OCI-LY1 (cell line): ENCODE data around the gene STAC.

Source experiments
- EZH2 ChIP-seq: fragments of 200-600 bp; sonication (generic), shearing (Covaris generic); IDR thresholded peaks from 2 replicates; pipeline ENCODE4 v1.8.0; 2017; ENCODE audit warnings: borderline replicate concordance, mixed run types, mild to moderate bottlenecking, antibody characterized with exemption, low read length, moderate library complexity, mixed read lengths
- TF ChIP-seq, protein P1 (sequence below): fragments of 200-600 bp; sonication (generic), shearing (Covaris generic); IDR thresholded peaks from 2 replicates; pipeline ENCODE4 v1.5.1; 2017; ENCODE audit warnings: mild to moderate bottlenecking, antibody characterized with exemption, low read length, moderate library complexity, mixed read lengths

DNA sequence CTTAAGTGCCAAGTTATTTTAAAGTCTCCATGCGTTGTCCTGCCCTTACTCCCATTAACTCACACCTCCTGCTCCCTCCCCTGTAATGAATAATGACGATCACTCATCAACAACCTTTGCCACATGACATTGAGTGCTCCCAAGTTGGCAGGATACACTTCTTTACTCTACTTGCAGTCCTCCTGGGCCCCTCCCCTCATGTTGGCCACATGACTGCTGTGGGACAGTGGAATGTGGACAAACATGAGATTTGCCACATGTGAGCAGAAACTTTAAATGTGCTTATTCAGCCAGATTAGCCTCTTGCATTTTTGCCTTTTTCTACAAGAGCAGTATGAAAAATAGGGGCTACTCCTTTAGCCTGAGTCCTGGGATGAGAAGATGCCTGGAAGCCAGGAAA lies 216.1 kb downstream of the STAC start:
- no peak for TF ChIP-seq EZH2
- TF ChIP-seq, protein P1, sequence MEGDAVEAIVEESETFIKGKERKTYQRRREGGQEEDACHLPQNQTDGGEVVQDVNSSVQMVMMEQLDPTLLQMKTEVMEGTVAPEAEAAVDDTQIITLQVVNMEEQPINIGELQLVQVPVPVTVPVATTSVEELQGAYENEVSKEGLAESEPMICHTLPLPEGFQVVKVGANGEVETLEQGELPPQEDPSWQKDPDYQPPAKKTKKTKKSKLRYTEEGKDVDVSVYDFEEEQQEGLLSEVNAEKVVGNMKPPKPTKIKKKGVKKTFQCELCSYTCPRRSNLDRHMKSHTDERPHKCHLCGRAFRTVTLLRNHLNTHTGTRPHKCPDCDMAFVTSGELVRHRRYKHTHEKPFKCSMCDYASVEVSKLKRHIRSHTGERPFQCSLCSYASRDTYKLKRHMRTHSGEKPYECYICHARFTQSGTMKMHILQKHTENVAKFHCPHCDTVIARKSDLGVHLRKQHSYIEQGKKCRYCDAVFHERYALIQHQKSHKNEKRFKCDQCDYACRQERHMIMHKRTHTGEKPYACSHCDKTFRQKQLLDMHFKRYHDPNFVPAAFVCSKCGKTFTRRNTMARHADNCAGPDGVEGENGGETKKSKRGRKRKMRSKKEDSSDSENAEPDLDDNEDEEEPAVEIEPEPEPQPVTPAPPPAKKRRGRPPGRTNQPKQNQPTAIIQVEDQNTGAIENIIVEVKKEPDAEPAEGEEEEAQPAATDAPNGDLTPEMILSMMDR = no peak
